Colonic mucosa (tissue), 4 donors: Measurements from ENCODE around the gene SLC39A11. TPM values are rescaled to one million over a fixed set of nuclear protein-coding genes. Genes with fewer than 3 reads are reported as not detected.

Experiments used
- DNase-seq: peaks from one replicate; pipeline ENCODE4 v3.0.0-alpha.2; 2020
- H3K27ac ChIP-seq: fragments of 200-600 bp; one replicate; pipeline ENCODE4 v1.8.0; 2021
- H3K27me3 ChIP-seq: fragments of 200-600 bp; one replicate; pipeline ENCODE4 v1.8.0; 2021
- H3K36me3 ChIP-seq: fragments of 200-600 bp; one replicate; pipeline ENCODE4 v1.8.0; 2021
- H3K4me1 ChIP-seq: fragments of 200-600 bp; one replicate; pipeline ENCODE4 v1.8.0; 2021; ENCODE audit warnings: mild to moderate bottlenecking
- H3K4me3 ChIP-seq: fragments of 200-600 bp; one replicate; pipeline ENCODE4 v1.8.0; 2021
- H3K9ac ChIP-seq, 2 donors: one replicate each; pipeline ENCODE4 v1.7.0; 2013; ENCODE audit warnings: control low read depth in 2 of 2, low read depth in 2 of 2, low read length in 2 of 2
- H3K9me3 ChIP-seq: fragments of 200-600 bp; one replicate; pipeline ENCODE4 v1.8.0; 2021
- CTCF ChIP-seq: fragments of 200-600 bp; IDR thresholded peaks from one replicate; pipeline ENCODE4 v1.8.0; 2022; ENCODE audit warnings: antibody characterized with exemption, mild to moderate bottlenecking
- intact Hi-C: fragments of 100-400 bp; cut with DNase I; formaldehyde crosslinking; loops from one replicate; pipeline ENCODE4 v1.14.1; 2022
- total RNA-seq, 2 donors: library from RNA; stranded (reverse); fragmentation: NEBNext Ultra II Directional in 1 of 2; extraction: Animal tissue kit (Norgen Biotek cat#: 25700) in 1 of 2; gene quantifications; one replicate each; pipeline ENCODE4 v1.2.1, GENCODE V29; 2021
- donor health status: healthy.
- donor health status: DM: no; HTN: no; CAD: no.
- donor health status: DM: no; HTN: no; CAD: no.

SLC39A11 gene
- total RNA-seq, 2 donors from 2014 or later, result 57.7 to 60.0 TPM

GRCh38 chr17:72605543-72605942 is 486.9 kb downstream of the SLC39A11 start:
- no peak overlapping the region for H3K4me3 ChIP-seq
- DNase-seq, result no peak
- H3K4me1 ChIP-seq, result peaks cover 5% of the 10 kb centered on the region
- no peak overlapping the region for H3K9ac ChIP-seq
- no peak for TF ChIP-seq CTCF
- H3K27ac ChIP-seq, result no peak overlapping the region
- no peaks in the 10 kb centered on the region for H3K36me3 ChIP-seq
- no peaks in the 10 kb centered on the region for H3K27me3 ChIP-seq
- H3K9me3 ChIP-seq, result no peaks in the 10 kb centered on the region
- intact Hi-C loops, result no loop called here

GRCh38 chr17:72604518-72604917 is 488.0 kb downstream of the SLC39A11 start:
- TF ChIP-seq CTCF, result no peak
- no peak overlapping the region for H3K27ac ChIP-seq
- no peaks in the 10 kb centered on the region for H3K27me3 ChIP-seq
- no peak overlapping the region for H3K4me3 ChIP-seq
- H3K9ac ChIP-seq, result no peak overlapping the region
- peaks cover 5% of the 10 kb centered on the region for H3K4me1 ChIP-seq
- H3K36me3 ChIP-seq, result no peaks in the 10 kb centered on the region
- intact Hi-C loops, result no loop called here
- H3K9me3 ChIP-seq, result no peaks in the 10 kb centered on the region
- DNase-seq, result no peak

- Histone ChIP-seq H3K4me1 (peaks cover 5% of the 10 kb centered on the region), H3K27me3 (no peaks in the 10 kb centered on the region), H3K27ac (no peak overlapping the region), H3K9ac (peak overlapping the region in 1 of 2 donors; percentile 28), H3K4me3 (no peak overlapping the region), H3K36me3 (no peaks in the 10 kb centered on the region), H3K9me3 (no peaks in the 10 kb centered on the region)
- no peak for DNase-seq
- intact Hi-C loops, result no loop called here
- no peak for TF ChIP-seq CTCF
These were observed 488.9 kb downstream of the SLC39A11 start for GRCh38 chr17:72603420-72604242.

- no peak overlapping the region for H3K4me3 ChIP-seq
- intact Hi-C loops, result no loop called here
- peak overlapping the region in 1 of 2 donors; percentile 28 for H3K9ac ChIP-seq
- H3K36me3 ChIP-seq, result no peaks in the 10 kb centered on the region
- DNase-seq, result peak; percentile 75
- no peak for TF ChIP-seq CTCF
- no peaks in the 10 kb centered on the region for H3K27me3 ChIP-seq
- H3K9me3 ChIP-seq, result no peaks in the 10 kb centered on the region
- no peak overlapping the region for H3K27ac ChIP-seq
- H3K4me1 ChIP-seq, result peaks cover 5% of the 10 kb centered on the region
These were observed 489.7 kb downstream of the SLC39A11 start for GRCh38 chr17:72602517-72603419.

GRCh38 chr17:72600934-72601333 is 491.6 kb downstream of the SLC39A11 start:
- H3K9ac ChIP-seq, result no peak overlapping the region
- H3K4me1 ChIP-seq, result peaks cover 5% of the 10 kb centered on the region
- no peak overlapping the region for H3K4me3 ChIP-seq
- no peaks in the 10 kb centered on the region for H3K9me3 ChIP-seq
- intact Hi-C loops, result no loop called here
- no peaks in the 10 kb centered on the region for H3K27me3 ChIP-seq
- no peak for TF ChIP-seq CTCF
- H3K27ac ChIP-seq, result no peak overlapping the region
- H3K36me3 ChIP-seq, result no peaks in the 10 kb centered on the region
- no peak for DNase-seq
